ENCODE data around the gene PPP1R3F.

GRCh38 chrX:49247346-49247745 lies 22.2 kb upstream of the PPP1R3F start:
- TF ChIP-seq CTCF (IDR thresholded peaks at IDR 0.05; ENCODE audit: insufficient read depth, low read length) (no peak), REST (IDR thresholded peaks at IDR 0.05; ENCODE audit: insufficient replicate concordance, low read depth) (no peak), POLR2AphosphoS5 (IDR thresholded peaks at IDR 0.05; ENCODE audit: low read depth) (no peak), GABPA (IDR thresholded peaks at IDR 0.05; ENCODE audit: low read depth) (no peak), SPI1 (IDR thresholded peaks at IDR 0.05; ENCODE audit: borderline replicate concordance, low read depth) (no peak)

All from HL-60 (cell line).